ENCODE results near the gene SLC7A8. TPM values are rescaled to one million over a fixed set of nuclear protein-coding genes. Genes with fewer than 3 reads are reported as not detected.

The SLC7A8 gene
- total RNA-seq, 1 experiment from 2014 or later = 77.9 TPM

DNA sequence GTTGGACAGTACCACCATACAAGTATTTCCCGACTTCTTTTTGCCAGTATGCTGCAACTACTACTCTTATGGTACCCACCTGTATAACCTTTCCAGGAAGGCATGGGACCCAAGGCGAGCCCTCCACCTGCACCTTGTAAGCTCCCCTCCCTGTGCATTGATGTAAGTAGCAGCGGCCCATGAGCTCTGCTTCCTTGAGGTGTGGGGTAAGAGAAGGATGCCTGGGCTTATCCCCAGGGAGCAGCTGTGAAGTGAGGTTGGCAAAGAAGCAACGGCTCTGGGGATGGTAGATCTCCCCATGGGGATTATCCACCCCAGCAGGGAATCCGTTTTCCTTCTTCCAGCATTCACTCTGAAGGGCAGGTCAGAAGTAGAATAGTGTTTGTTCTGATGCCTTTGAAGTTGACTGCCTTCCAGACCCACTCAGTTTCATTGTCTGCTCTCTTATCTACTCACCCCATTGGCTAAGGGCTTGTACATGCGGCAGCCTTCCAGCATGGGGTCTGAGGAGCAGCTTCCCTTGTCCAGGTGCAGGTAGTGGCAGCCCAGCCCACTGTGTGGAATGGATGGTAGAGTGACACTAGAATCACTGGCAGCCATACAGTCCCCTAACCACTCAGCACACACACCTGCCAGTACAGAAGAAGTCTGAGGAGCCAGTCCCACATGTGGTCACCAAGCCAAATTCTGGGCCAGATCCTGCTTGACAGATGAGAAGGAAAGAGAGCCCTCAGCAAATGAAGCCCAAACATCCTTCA lies 82.1 kb downstream of the SLC7A8 start:
- no peak overlapping the region for H3K27ac ChIP-seq (ENCODE audit: insufficient read length, low read depth, low read length)
- Mint-ChIP-seq H3K27me3 (ENCODE audit: low read depth) (peaks cover 27% of the 10 kb centered on the region), H3K36me3 (ENCODE audit: insufficient read depth in 1 of 3, low read depth in 3 of 3) (peaks cover 11 to 25% (median 24%) of the 10 kb centered on the region in 3 experiments), H3K9me3 (no peaks in the 10 kb centered on the region), H3K4me3 (no peak overlapping the region), H3K4me1 (peaks cover 51 to 62% of the 10 kb centered on the region in 2 experiments), H3K27ac (no peak overlapping the region)
- H4K91ac ChIP-seq (ENCODE audit: insufficient read length, low read depth, low read length) = no peak overlapping the region
- H2BK5ac ChIP-seq (ENCODE audit: insufficient read length, low read length) = no peak overlapping the region
- H2BK15ac ChIP-seq (ENCODE audit: low read depth, low read length) = no peak overlapping the region
- no peak overlapping the region for H2BK120ac ChIP-seq (ENCODE audit: low read depth, low read length, poor library complexity, severe bottlenecking)
- no peak overlapping the region for H2AFZ ChIP-seq (ENCODE audit: low read length)
- H3K4ac ChIP-seq (ENCODE audit: low read depth, low read length) = no peak overlapping the region
- H3K14ac ChIP-seq (ENCODE audit: insufficient read depth, low read length) = no peak overlapping the region
- H3K18ac ChIP-seq (ENCODE audit: insufficient read length, low read depth, low read length) = no peak overlapping the region
- no peak overlapping the region for H2BK20ac ChIP-seq (ENCODE audit: low read depth, low read length, poor library complexity, severe bottlenecking)
- no peaks in the 10 kb centered on the region for H3K27me3 ChIP-seq (ENCODE audit: insufficient read depth, low read length)
- H3K23ac ChIP-seq (ENCODE audit: insufficient read length, low read depth, low read length) = no peak overlapping the region
- H3K79me1 ChIP-seq (ENCODE audit: insufficient read depth, low read depth, low read length, poor library complexity, severe bottlenecking) = peaks cover 2% of the 10 kb centered on the region
- no peak for DNase-seq
- H4K8ac ChIP-seq (replicated peaks; ENCODE audit: insufficient read length, low read depth, low read length) = no peak overlapping the region
- no peak overlapping the region for H4K5ac ChIP-seq (ENCODE audit: insufficient read length, low read depth, low read length)
- H3K9me3 ChIP-seq (ENCODE audit: control insufficient read depth, low read depth, low read length) = no peaks in the 10 kb centered on the region
- H3K23me2 ChIP-seq (ENCODE audit: insufficient read length, low read depth, low read length, poor library complexity, severe bottlenecking) = no peaks in the 10 kb centered on the region
- no peak overlapping the region for H3K4me2 ChIP-seq (ENCODE audit: insufficient read depth, insufficient read length, low read length)
- H3K9ac ChIP-seq (ENCODE audit: extremely low read depth, insufficient read length, low read length) = no peak overlapping the region
- H3K56ac ChIP-seq (ENCODE audit: insufficient read length, low read depth, low read length) = no peak overlapping the region
- H2AK5ac ChIP-seq (ENCODE audit: insufficient read length, low read length) = no peak overlapping the region
- H3T11ph ChIP-seq (ENCODE audit: low read length) = no peak overlapping the region
- WGBS (ENCODE audit: extremely low coverage, insufficient read length, low lambda C conversion rate) = no CpG with 5 or more reads among the region's 6 CpGs
- no peak overlapping the region for H2BK12ac ChIP-seq (ENCODE audit: insufficient read length, low read depth, low read length)
- no peaks in the 10 kb centered on the region; the same call in 1 of the 2 replicates for H3K4me1 ChIP-seq (ENCODE audit: insufficient read depth, low read length)
- TF ChIP-seq CTCF (conservative IDR thresholded peaks at IDR 0.05) = no peak
- H3K79me2 ChIP-seq (ENCODE audit: insufficient read depth, low read length) = peaks cover 4% of the 10 kb centered on the region; the same call in 1 of the 2 replicates
- H4K20me1 ChIP-seq (ENCODE audit: control insufficient read depth, insufficient read depth, insufficient read length) = no peaks in the 10 kb centered on the region

Measured in H9 (cell line).